CD4-positive, CD25-positive, alpha-beta regulatory T cell (primary cell): Measurements from ENCODE around the gene POLDIP2. TPM values are rescaled to one million over a fixed set of nuclear protein-coding genes. Genes with fewer than 3 reads are reported as not detected.

Source experiments
- ATAC-seq, 2 donors: fragments of 150-1000 bp; cut with Tn5 transposase; one replicate each; pipeline ENCODE4 v1.10.0; 2021; ENCODE audit warnings: low read depth in 2 of 2, moderate number of reproducible peaks in 2 of 2, moderate library complexity in 1 of 2
- DNase-seq, 3 donors: peaks; one replicate each; pipeline versions ENCODE4 v3.0.0 to v3.0.0-alpha.2; 2012 to 2022; ENCODE audit warnings: mixed read lengths in 1 of 3
- H3K27ac ChIP-seq: one replicate; pipeline ENCODE4 v1.7.0; 2013; ENCODE audit warnings: mild to moderate bottlenecking, low read length; ENCODE audit not compliant: insufficient read depth, poor library complexity, severe bottlenecking
- H3K27me3 ChIP-seq: one replicate; pipeline ENCODE4 v1.7.0; 2013; ENCODE audit warnings: low read length; ENCODE audit not compliant: control insufficient read depth, insufficient read depth
- H3K36me3 ChIP-seq: one replicate; pipeline ENCODE4 v1.7.0; 2013; ENCODE audit warnings: mild to moderate bottlenecking, low read length, moderate library complexity; ENCODE audit not compliant: control insufficient read depth, insufficient read depth
- H3K4me1 ChIP-seq: 2 replicates; pipeline ENCODE4 v1.7.0; 2013; ENCODE audit warnings: mild to moderate bottlenecking, low read length; ENCODE audit not compliant: insufficient read depth, control insufficient read depth, poor library complexity, severe bottlenecking
- H3K4me3 ChIP-seq: one replicate; pipeline ENCODE4 v1.7.0; 2013; ENCODE audit warnings: low read depth, mild to moderate bottlenecking, low read length, moderate library complexity
- H3K9me3 ChIP-seq, 2 experiments: 1 replicate in 1 of 2; 2 replicates in 1 of 2; pipeline ENCODE4 v1.7.0; 2013; ENCODE audit warnings: low read length in 2 of 2, mild to moderate bottlenecking in 1 of 2, moderate library complexity in 1 of 2; ENCODE audit not compliant: control insufficient read depth in 2 of 2
- H3K27ac Mint-ChIP-seq, 3 donors: one replicate each; pipeline ENCODE4 v1.8.0; 2020 to 2022; ENCODE audit warnings: mild to moderate bottlenecking in 3 of 3, mixed read lengths in 3 of 3, moderate library complexity in 2 of 3
- H3K27me3 Mint-ChIP-seq: one replicate; pipeline ENCODE4 v1.8.0; 2022; ENCODE audit warnings: mild to moderate bottlenecking, mixed read lengths
- H3K36me3 Mint-ChIP-seq: one replicate; pipeline ENCODE4 v1.8.0; 2020; ENCODE audit warnings: mixed read lengths
- H3K4me1 Mint-ChIP-seq, 4 donors: one replicate each; pipeline ENCODE4 v1.8.0; 2020 to 2022; ENCODE audit warnings: mixed read lengths in 4 of 4, mild to moderate bottlenecking in 1 of 4
- H3K4me3 Mint-ChIP-seq, 4 donors: one replicate each; pipeline ENCODE4 v1.8.0; 2020 to 2022; ENCODE audit warnings: mild to moderate bottlenecking in 4 of 4, mixed read lengths in 4 of 4, moderate library complexity in 3 of 4
- H3K9me3 Mint-ChIP-seq, 7 donors: one replicate each; pipeline ENCODE4 v1.8.0; 2020 to 2022; ENCODE audit warnings: mixed read lengths in 7 of 7, mild to moderate bottlenecking in 3 of 7, moderate library complexity in 2 of 7
- polyA plus RNA-seq, 4 donors: library from polyadenylated mRNA; unstranded; fragments of 300-500 nt; fragmentation: Illumina TruSeq; gene quantifications; one replicate each; pipeline ENCODE4 v1.2.3, GENCODE V29; 2021
- total RNA-seq: library from RNA; stranded (reverse); gene quantifications from one replicate; pipeline ENCODE4 v1.2.3, GENCODE V29; 2022

The POLDIP2 gene
- total and polyA plus RNA-seq, 5 donors from 2014 or later, result 29.4 to 88.5 (median 74.0) TPM

DNA sequence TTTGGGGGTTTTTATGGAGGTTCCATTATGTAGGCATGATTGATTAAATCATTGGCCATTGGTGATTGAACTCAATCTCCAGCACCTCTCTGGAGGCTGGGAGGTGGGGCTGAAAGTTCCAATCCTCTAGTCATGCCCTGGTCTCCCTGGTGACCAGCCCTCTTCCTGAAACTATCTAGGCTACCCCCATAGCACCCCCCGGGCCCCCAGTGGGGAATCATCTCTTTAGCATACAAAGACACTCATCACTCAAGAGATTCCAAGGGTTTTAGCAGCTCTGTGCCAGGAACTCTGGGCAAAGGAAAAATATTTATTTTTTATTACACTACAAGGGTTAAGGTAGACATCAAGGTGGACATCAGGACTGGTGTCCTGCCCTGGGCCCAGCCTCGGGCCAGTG, 38.1 kb upstream of the POLDIP2 start:
- H3K36me3 Mint-ChIP-seq, result peaks cover 20% of the 10 kb centered on the region
- H3K9me3 Mint-ChIP-seq, result no peaks in the 10 kb centered on the region
- H3K27me3 Mint-ChIP-seq, result no peaks in the 10 kb centered on the region
- H3K36me3 ChIP-seq, result peaks cover 48% of the 10 kb centered on the region
- ATAC-seq (no peak), DNase-seq (no peak)
- H3K27ac Mint-ChIP-seq, result no peak overlapping the region
- H3K27me3 ChIP-seq, result no peaks in the 10 kb centered on the region
- no peaks in the 10 kb centered on the region for H3K9me3 ChIP-seq
- no peak overlapping the region for H3K4me3 ChIP-seq
- H3K4me1 Mint-ChIP-seq, result peaks cover 0 to 3% (median 1%) of the 10 kb centered on the region in 4 donors
- no peak overlapping the region for H3K27ac ChIP-seq
- H3K4me1 ChIP-seq, result no peaks in the 10 kb centered on the region
- no peak overlapping the region for H3K4me3 Mint-ChIP-seq

DNA sequence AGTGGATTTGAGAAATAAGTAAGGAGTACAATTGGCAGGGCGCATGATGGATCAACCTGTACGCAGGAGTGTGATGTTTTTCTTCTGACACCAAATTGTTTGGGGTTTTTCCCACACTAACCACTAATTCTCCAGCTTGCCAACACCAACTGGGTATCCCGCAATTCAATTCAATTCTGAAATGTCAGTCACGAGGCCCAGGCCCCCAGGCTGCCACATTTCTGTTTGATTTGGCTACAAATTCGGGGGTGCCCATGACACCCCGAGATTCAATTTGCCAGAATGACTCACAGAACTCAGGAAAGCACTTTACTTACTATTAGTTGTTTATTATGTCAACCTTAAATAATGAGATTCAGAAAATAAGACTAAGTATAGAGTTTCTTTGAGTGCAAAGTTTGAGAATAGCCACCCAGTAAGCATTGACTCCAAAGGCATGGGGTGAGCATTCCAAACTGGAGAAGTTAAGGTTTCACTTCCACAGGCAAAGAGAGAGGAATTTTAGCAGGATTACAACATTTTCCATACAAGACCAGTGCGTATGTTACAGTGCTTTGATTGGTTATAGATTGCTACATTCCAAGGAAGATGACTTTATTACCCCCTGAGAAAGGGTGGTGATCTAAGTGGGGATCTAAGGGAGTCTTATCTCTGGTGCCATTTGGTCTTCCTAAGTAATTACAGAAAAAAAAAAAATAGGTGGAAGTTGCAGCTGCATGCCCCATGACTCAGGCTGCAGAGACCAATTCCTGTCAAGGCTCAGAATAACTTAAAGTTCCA, 37.2 kb upstream of the POLDIP2 start:
- H3K36me3 ChIP-seq, result peaks cover 56% of the 10 kb centered on the region
- H3K9me3 Mint-ChIP-seq, result no peaks in the 10 kb centered on the region
- H3K36me3 Mint-ChIP-seq, result peaks cover 27% of the 10 kb centered on the region

DNA sequence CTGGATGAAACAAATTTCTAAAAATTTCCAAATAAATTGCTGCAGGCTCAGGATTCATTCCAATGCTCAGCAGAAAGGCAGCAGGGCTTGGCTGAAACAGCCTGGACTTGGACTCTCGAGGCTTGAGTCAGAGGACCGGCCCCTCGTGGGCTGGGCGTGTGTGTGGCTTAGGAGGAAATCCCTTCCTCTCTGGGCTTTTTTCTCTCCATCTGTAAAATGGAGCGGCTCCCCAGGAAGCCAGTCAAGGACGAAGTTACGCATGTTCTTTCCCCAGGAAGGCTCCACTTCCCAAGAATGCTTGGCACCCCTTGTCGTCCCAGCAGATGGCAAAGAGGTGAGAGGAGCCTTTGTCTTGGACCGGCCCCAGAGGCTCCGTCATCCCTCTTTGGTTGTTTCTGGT, 35.2 kb upstream of the POLDIP2 start:
- Histone ChIP-seq H3K4me1 (no peaks in the 10 kb centered on the region), H3K9me3 (no peaks in the 10 kb centered on the region), H3K27ac (no peak overlapping the region), H3K36me3 (peaks cover 63% of the 10 kb centered on the region), H3K4me3 (no peak overlapping the region), H3K27me3 (no peaks in the 10 kb centered on the region)
- no peak for ATAC-seq
- Mint-ChIP-seq H3K4me3 (no peak overlapping the region), H3K4me1 (peaks cover 0 to 7% (median 2%) of the 10 kb centered on the region in 4 donors), H3K36me3 (peaks cover 32% of the 10 kb centered on the region), H3K27me3 (no peaks in the 10 kb centered on the region), H3K9me3 (no peaks in the 10 kb centered on the region), H3K27ac (no peak overlapping the region)
- DNase-seq, result no peak

More for the DNA sequence above, 37.2 kb upstream of the POLDIP2 start:
- H3K4me1 Mint-ChIP-seq, result peaks cover 0 to 7% (median 1%) of the 10 kb centered on the region in 4 donors
- no peaks in the 10 kb centered on the region for H3K27me3 Mint-ChIP-seq
- no peak overlapping the region for H3K4me3 ChIP-seq
- H3K4me1 ChIP-seq, result no peaks in the 10 kb centered on the region
- DNase-seq (no peak), ATAC-seq (no peak)
- H3K27me3 ChIP-seq, result no peaks in the 10 kb centered on the region
- H3K27ac ChIP-seq, result no peak overlapping the region
- H3K9me3 ChIP-seq, result no peaks in the 10 kb centered on the region
- no peak overlapping the region for H3K4me3 Mint-ChIP-seq
- no peak overlapping the region for H3K27ac Mint-ChIP-seq

DNA sequence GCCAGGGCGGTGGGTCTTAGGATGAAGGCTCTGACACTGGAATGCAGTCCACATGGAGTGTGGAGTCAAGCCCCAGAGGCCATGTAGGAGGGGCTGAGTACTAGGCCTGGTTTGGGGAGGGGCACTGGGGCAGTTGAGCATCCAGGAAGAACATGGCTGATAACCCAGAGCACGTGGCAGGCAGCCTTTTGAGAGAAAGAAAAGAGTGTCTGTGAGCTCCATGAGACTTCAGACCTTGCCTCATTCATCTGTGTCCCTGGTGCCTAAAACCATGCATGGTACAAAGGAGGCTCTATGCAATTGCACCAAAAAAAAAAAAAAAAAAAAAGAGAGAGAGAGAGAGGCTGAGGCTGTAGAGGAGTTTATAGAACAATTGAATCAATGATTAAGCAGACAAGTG, 34.1 kb upstream of the POLDIP2 start:
- Mint-ChIP-seq H3K27me3 (no peaks in the 10 kb centered on the region), H3K36me3 (peaks cover 33% of the 10 kb centered on the region), H3K9me3 (no peaks in the 10 kb centered on the region), H3K4me1 (peaks cover 0 to 7% (median 3%) of the 10 kb centered on the region in 4 donors), H3K4me3 (no peak overlapping the region), H3K27ac (no peak overlapping the region)
- no peak overlapping the region for H3K4me3 ChIP-seq
- H3K27ac ChIP-seq, result no peak overlapping the region
- DNase-seq, result no peak
- no peaks in the 10 kb centered on the region for H3K4me1 ChIP-seq
- no peaks in the 10 kb centered on the region for H3K27me3 ChIP-seq
- no peak for ATAC-seq
- peaks cover 61% of the 10 kb centered on the region for H3K36me3 ChIP-seq
- H3K9me3 ChIP-seq, result no peaks in the 10 kb centered on the region

DNA sequence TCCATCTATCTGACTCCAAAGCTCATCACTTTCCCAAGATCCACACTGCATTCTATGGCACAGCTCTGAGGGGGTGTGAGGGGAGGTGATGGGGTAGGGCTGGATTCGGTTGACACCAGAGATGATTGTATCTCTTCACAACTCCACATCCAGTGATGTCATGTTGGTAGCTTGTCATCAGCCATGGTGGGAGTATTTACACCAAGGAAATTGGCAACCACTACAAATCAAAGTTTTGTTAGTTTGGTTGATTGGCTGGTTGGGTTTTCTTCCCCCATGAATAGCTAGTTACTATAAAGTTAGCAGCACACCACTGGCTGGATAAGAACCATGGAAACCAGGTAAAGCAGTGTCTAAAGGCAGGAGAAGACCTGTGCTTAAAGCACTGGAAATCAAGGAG, 33.7 kb upstream of the POLDIP2 start:
- no peaks in the 10 kb centered on the region for H3K27me3 ChIP-seq
- Mint-ChIP-seq H3K4me3 (no peak overlapping the region), H3K36me3 (peaks cover 33% of the 10 kb centered on the region), H3K9me3 (no peaks in the 10 kb centered on the region), H3K27ac (no peak overlapping the region), H3K27me3 (no peaks in the 10 kb centered on the region), H3K4me1 (peaks cover 0 to 9% (median 6%) of the 10 kb centered on the region in 4 donors)
- ATAC-seq, result no peak
- H3K27ac ChIP-seq, result no peak overlapping the region
- H3K4me1 ChIP-seq, result no peaks in the 10 kb centered on the region
- no peaks in the 10 kb centered on the region for H3K9me3 ChIP-seq
- H3K4me3 ChIP-seq, result no peak overlapping the region
- DNase-seq, result no peak
- peaks cover 57% of the 10 kb centered on the region for H3K36me3 ChIP-seq

DNA sequence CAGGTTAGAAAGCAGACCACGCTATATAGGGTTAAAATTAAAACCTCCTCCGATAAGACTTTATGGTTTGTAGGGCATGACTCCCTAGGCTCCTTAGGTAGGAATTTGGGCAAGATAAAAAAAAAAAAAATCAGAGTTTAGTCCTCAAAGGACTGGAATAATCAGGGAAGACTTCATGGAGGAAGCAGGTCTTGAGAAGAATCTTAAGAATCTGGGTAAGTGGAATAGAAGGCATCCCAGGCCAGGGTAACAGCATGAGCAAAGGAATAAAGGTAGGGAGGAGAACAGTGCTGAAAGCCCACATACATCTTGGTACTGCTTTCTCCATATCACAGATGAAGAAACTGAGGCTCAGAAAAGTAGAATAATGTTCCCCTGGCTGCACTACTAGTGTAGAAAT, 33.2 kb upstream of the POLDIP2 start:
- peaks cover 4% of the 10 kb centered on the region for H3K4me1 ChIP-seq
- peaks cover 52% of the 10 kb centered on the region for H3K36me3 ChIP-seq
- H3K4me3 ChIP-seq, result no peak overlapping the region
- H3K27ac ChIP-seq, result no peak overlapping the region
- no peaks in the 10 kb centered on the region for H3K27me3 ChIP-seq
- Mint-ChIP-seq H3K36me3 (peaks cover 33% of the 10 kb centered on the region), H3K4me1 (peaks cover 0 to 14% (median 8%) of the 10 kb centered on the region in 4 donors), H3K4me3 (peak overlapping the region in 1 of 4 donors; percentile 44), H3K27ac (no peak overlapping the region), H3K27me3 (no peaks in the 10 kb centered on the region), H3K9me3 (no peaks in the 10 kb centered on the region)
- no peaks in the 10 kb centered on the region for H3K9me3 ChIP-seq
- no peak for DNase-seq
- no peak for ATAC-seq

DNA sequence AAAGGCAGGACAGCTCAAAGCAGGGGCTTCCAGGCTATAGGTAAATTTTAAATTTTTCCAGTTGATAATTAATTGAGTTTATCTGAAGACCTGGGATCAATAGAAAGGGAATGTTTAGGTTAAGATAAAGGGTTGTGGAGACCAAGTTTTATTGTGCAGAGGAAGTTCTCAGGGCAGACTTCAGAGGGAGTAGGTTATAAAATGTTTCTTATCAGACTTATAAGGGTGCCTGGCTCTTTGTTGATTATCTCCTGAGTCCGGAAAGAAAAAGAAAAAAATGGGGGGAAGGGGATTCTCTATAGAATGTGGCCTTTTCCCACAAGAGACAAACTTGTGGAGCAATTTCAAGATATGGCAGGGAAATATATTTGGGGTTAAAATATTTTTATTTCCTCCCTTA, 32.8 kb upstream of the POLDIP2 start:
- no peak overlapping the region for H3K27ac ChIP-seq
- peaks cover 8% of the 10 kb centered on the region for H3K4me1 ChIP-seq
- Mint-ChIP-seq H3K27me3 (no peaks in the 10 kb centered on the region), H3K4me1 (peaks cover 4 to 18% (median 10%) of the 10 kb centered on the region in 4 donors), H3K36me3 (peaks cover 33% of the 10 kb centered on the region), H3K4me3 (peak overlapping the region in 1 of 4 donors; percentile 44), H3K27ac (no peak overlapping the region), H3K9me3 (no peaks in the 10 kb centered on the region)
- peaks cover 49% of the 10 kb centered on the region for H3K36me3 ChIP-seq
- H3K9me3 ChIP-seq, result no peaks in the 10 kb centered on the region
- H3K4me3 ChIP-seq, result no peak overlapping the region
- H3K27me3 ChIP-seq, result no peaks in the 10 kb centered on the region
- ATAC-seq (no peak), DNase-seq (no peak)

GRCh38 chr17:28388106-28388505, 30.8 kb upstream of the POLDIP2 start:
- Mint-ChIP-seq H3K4me3 (no peak overlapping the region), H3K27ac (peak overlapping the region in 1 of 3 donors; percentile 52), H3K9me3 (no peaks in the 10 kb centered on the region), H3K36me3 (peaks cover 24% of the 10 kb centered on the region), H3K4me1 (peaks cover 7 to 33% (median 18%) of the 10 kb centered on the region in 4 donors), H3K27me3 (peaks cover 4% of the 10 kb centered on the region)
- DNase-seq (no peak), ATAC-seq (no peak)
- no peaks in the 10 kb centered on the region for H3K27me3 ChIP-seq
- no peaks in the 10 kb centered on the region for H3K9me3 ChIP-seq
- H3K27ac ChIP-seq, result no peak overlapping the region
- no peak overlapping the region for H3K4me3 ChIP-seq
- peaks cover 18% of the 10 kb centered on the region for H3K4me1 ChIP-seq
- peaks cover 37% of the 10 kb centered on the region for H3K36me3 ChIP-seq
